ENCODE data around the gene SPECC1L. TPM values are rescaled to one million over a fixed set of nuclear protein-coding genes. Genes with fewer than 3 reads are reported as not detected.
"Not testable (repeated sequence)": the region's sequence is repeated elsewhere in the genome, so short reads cannot be mapped to it uniquely, and the experiment has no call there.

SPECC1L gene
- total RNA-seq, 1 donor from 2014 or later = 56.3 TPM

DNA sequence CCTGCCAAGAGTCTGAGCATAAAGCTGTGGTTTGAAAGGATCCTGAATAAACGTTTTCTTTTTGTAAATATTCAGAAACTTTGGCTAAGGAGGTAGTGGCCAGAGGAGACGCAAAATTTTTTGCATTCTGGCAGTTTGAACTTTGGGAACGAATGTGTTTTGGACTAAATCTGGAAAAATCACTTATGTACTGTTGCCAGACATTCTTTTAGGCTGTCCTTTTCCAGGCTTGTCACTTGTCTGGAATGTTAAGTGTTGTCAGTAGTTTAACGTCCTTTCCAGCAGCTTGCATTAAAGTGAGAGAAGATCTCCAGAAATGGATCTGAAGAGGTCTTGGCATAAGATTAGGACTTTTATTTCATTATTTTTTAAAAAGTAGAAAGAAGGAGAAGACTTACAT is 18.5 kb downstream of the SPECC1L start:
- DNase-seq = peak; percentile 65

DNA sequence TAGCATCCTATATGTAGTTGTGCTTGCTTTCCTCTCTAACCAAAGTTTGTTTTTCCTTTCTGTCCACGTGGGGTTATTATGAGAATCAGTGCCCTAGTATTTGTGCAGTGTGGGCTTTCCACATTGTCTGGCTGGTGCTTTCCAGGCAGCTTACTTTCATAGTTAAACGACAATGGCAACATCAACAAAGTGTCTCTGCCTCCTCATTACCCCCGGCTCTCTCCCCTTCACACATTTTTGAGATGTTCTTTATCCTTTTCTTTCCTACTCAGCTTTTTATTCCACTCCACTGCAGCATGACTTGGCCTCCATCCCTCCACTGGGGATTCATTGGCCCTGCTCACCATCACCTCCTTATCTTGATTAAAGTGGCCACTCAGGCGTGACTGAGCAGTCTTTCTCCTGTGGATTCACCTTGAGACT is 19.1 kb downstream of the SPECC1L start:
- no peak for DNase-seq

DNA sequence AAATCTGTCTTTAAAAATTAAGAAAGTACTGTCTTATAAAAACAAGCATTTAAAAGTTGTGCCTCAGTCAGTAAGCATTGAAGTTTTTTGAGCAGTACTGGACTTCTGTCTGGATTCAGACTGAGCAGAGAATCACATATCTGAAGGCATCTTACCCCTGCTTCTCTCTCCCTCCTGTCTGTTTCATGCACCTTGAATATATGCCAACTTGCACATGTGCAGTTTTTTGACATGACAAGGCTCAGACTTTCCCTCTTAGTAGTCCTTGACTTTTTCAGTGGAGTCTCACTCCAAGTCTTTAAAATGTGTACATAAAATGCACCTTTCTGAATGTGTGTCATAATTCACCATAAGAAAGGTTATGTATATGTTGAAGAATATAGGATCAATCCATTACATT is 19.8 kb downstream of the SPECC1L start:
- no peak for DNase-seq

GRCh38 chr22:24291515-24292201 is 21.0 kb downstream of the SPECC1L start:
- DNase-seq = no peak

GRCh38 chr22:24292202-24292830 is 21.7 kb downstream of the SPECC1L start:
- not testable (repeated sequence) for DNase-seq

DNA sequence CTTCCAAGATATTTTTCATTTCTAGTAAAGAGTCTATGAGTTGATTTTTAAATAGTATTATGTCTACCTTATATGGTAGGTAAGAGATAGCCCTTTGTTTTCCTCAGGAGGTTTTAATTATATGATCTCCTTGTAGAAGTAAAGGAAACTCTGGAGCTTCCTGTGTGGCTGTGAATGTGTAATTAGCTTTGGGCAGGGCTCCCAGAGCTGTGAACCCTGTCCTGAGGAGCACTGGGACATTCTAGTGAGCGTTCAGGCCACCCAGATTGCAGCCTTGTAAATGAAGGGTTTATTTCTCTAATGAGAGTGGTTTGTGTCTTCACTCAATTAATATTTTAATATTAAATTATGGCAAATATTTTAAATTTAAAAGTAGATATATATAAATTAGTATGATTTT is 24.3 kb downstream of the SPECC1L start:
- not testable (repeated sequence) for DNase-seq

GRCh38 chr22:24298497-24299155 is 28.0 kb downstream of the SPECC1L start:
- DNase-seq = not testable (repeated sequence)

DNA sequence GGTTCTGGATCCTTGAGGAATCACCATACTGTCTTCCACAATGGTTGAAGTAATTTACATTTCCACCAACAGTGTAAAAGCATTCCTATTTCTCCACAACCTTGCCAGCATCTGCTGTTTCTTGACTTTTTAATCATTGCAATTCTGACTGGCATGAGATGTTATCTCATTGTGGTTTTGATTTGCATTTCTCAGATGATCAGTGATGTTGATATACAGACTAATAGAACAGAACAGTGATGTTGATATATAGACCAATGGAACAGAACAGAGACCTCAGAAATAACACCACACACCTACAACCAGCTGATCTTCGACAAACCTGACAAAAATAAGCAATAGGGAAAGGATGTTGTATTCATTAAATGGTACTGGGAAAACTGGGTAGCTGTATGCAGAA is 29.9 kb downstream of the SPECC1L start:
- not testable (repeated sequence) for DNase-seq

GRCh38 chr22:24302591-24302990 is 32.0 kb downstream of the SPECC1L start:
- DNase-seq = no peak

- DNase-seq = peak; percentile 34
These were observed 32.4 kb downstream of the SPECC1L start for GRCh38 chr22:24303007-24303406.

- no peak for DNase-seq
These were observed 33.5 kb downstream of the SPECC1L start for GRCh38 chr22:24304062-24304675.

- DNase-seq = peak; percentile 79
These were observed 34.6 kb downstream of the SPECC1L start for GRCh38 chr22:24305260-24305692.

- DNase-seq = no peak
These were observed 40.3 kb downstream of the SPECC1L start for GRCh38 chr22:24310969-24311368.

DNA sequence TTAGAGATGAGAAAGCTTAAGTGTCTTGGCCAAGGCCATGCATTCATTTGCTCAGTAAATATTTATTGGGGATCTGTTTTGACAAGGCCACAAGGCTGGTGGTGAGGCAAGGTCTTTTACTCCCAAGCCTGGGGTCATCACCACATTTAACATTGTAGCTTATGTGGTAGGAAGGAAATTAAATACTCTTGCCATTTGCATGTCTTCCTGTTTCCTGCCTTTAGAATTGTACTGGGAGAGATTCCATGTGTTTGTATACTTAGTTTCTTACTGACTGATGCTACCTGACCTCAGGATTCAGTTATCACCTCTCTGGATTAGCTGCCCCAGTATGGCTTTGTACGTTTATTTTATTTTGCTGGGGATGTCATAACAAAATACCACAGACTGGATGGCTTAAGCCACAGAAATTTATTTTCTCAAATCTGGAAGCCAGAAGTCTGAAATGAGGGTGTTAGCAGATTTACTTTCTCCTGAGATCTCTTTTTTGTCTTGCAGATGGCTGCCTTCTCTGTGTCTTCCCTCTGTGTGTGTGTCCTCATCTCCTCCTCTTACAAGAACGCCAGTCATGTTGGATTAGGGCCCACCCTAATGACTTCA is 44.8 kb downstream of the SPECC1L start:
- peak; percentile 55 for DNase-seq

- DNase-seq = not testable (repeated sequence)
These were observed 45.6 kb downstream of the SPECC1L start for GRCh38 chr22:24316264-24316663.

GRCh38 chr22:24317511-24317910 is 46.9 kb downstream of the SPECC1L start:
- not testable (repeated sequence) for DNase-seq

- peak; percentile 75 for DNase-seq
These were observed 48.8 kb downstream of the SPECC1L start for GRCh38 chr22:24319451-24319850.

DNA sequence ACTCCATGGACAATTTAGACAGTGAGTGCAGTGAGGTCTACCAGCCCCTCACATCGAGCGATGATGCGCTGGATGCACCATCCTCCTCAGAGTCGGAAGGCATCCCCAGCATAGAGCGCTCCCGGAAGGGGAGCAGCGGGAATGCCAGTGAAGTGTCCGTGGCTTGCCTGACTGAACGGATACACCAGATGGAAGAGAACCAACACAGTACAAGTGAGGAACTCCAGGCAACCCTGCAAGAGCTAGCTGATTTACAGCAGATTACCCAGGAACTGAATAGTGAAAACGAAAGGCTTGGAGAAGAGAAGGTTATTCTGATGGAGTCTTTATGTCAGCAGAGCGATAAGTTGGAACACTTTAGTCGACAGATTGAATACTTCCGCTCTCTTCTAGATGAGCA is 51.4 kb downstream of the SPECC1L start:
- no peak for DNase-seq

DNA sequence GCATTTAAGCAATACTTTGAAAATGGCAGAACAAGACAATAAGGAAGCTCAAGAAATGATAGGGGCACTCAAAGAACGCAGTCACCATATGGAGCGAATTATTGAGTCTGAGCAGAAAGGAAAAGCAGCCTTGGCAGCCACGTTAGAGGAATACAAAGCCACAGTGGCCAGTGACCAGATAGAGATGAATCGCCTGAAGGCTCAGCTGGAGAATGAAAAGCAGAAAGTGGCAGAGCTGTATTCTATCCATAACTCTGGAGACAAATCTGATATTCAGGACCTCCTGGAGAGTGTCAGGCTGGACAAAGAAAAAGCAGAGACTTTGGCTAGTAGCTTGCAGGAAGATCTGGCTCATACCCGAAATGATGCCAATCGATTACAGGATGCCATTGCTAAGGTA is 51.9 kb downstream of the SPECC1L start:
- DNase-seq = no peak

- DNase-seq = no peak
These were observed 52.6 kb downstream of the SPECC1L start for GRCh38 chr22:24323233-24323632.

DNA sequence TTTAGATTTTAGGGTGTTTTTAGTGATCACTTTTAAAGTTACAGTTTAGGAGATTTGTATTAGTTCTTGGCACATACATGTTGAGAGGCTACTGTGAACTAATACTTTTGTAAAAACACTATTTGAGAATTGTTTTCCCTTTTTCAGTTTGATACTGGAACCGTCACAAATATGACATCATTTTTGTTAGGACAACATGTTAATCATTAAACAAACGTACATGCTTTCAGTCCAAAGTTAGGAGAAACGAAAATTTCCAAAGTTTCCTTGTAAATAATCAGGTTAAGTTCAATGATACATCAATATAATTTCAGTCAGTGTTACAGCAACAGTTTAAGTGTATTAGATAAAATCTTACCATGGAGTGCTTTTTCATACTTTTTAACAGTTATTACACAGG is 53.1 kb downstream of the SPECC1L start:
- DNase-seq = no peak

- DNase-seq = no peak
These were observed 53.5 kb downstream of the SPECC1L start for GRCh38 chr22:24324137-24324536.
